NB4 (cell line): ENCODE results near the gene HDAC1.

ENCODE experiments used
- DNase-seq: peaks from one replicate; pipeline ENCODE4 v3.0.0; 2010; ENCODE audit warnings: low read depth
- H3K4me3 ChIP-seq: one replicate; pipeline ENCODE4 v1.5.1; 2011; ENCODE audit warnings: mild to moderate bottlenecking, low read depth, low read length, moderate library complexity
- MAX ChIP-seq: IDR thresholded peaks from 2 replicates; pipeline ENCODE4 v1.6.1; 2011; ENCODE audit warnings: low read depth, low read length
- MYC ChIP-seq: IDR thresholded peaks from 2 replicates; pipeline ENCODE4 v1.6.1; 2011; ENCODE audit warnings: low read depth, low read length
- POLR2A ChIP-seq: IDR thresholded peaks from 2 replicates; pipeline ENCODE4 v1.6.1; 2011; ENCODE audit warnings: mild to moderate bottlenecking; ENCODE audit not compliant: insufficient read length; ENCODE audit errors: extremely low read depth
- TF ChIP-seq, protein P1 (sequence below): IDR thresholded peaks from one replicate; pipeline ENCODE4 v1.5.1; 2012; ENCODE audit warnings: low read depth, low read length

Gene HDAC1

GRCh38 chr1:32362474-32363313 lies 70.8 kb downstream of the HDAC1 start, which contains the start of the genes FAM229A and TSSK3:
Gene FAM229A (minus strand): TSS chr1:32362485. CDS start chr1:32362091, 394 bp downstream.
Gene TSSK3 (plus strand): TSS chr1:32362539. CDS start chr1:32362702, 163 bp downstream.
- TF ChIP-seq MAX (no peak), POLR2A (no peak), MYC (no peak)
- TF ChIP-seq, protein P1, sequence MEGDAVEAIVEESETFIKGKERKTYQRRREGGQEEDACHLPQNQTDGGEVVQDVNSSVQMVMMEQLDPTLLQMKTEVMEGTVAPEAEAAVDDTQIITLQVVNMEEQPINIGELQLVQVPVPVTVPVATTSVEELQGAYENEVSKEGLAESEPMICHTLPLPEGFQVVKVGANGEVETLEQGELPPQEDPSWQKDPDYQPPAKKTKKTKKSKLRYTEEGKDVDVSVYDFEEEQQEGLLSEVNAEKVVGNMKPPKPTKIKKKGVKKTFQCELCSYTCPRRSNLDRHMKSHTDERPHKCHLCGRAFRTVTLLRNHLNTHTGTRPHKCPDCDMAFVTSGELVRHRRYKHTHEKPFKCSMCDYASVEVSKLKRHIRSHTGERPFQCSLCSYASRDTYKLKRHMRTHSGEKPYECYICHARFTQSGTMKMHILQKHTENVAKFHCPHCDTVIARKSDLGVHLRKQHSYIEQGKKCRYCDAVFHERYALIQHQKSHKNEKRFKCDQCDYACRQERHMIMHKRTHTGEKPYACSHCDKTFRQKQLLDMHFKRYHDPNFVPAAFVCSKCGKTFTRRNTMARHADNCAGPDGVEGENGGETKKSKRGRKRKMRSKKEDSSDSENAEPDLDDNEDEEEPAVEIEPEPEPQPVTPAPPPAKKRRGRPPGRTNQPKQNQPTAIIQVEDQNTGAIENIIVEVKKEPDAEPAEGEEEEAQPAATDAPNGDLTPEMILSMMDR, result no peak
- no peak for DNase-seq
- no peak within 1 kb of the TSS for H3K4me3 ChIP-seq

DNA sequence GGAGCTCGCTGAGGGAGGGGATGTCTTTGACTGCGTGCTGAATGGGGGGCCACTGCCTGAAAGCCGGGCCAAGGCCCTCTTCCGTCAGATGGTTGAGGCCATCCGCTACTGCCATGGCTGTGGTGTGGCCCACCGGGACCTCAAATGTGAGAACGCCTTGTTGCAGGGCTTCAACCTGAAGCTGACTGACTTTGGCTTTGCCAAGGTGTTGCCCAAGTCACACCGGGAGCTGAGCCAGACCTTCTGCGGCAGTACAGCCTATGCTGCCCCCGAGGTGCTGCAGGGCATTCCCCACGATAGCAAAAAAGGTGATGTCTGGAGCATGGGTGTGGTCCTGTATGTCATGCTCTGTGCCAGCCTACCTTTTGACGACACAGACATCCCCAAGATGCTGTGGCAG lies 71.8 kb downstream of the HDAC1 start:
- no peak for DNase-seq
- no peak overlapping the region for H3K4me3 ChIP-seq
- no peak for TF ChIP-seq POLR2A

GRCh38 chr1:32364836-32365235 lies 73.0 kb downstream of the HDAC1 start:
- DNase-seq, result no peak
- TF ChIP-seq MAX (no peak), POLR2A (no peak), MYC (no peak)
- TF ChIP-seq, protein P1, result no peak
- no peak overlapping the region for H3K4me3 ChIP-seq

GRCh38 chr1:32365445-32365844 lies 73.6 kb downstream of the HDAC1 start:
- H3K4me3 ChIP-seq, result no peak overlapping the region
- TF ChIP-seq, protein P1, result no peak
- no peak for TF ChIP-seq MYC
- no peak for TF ChIP-seq POLR2A
- DNase-seq, result no peak

- TF ChIP-seq POLR2A (no peak), MYC (no peak), MAX (no peak)
- TF ChIP-seq, protein P1, result no peak
- H3K4me3 ChIP-seq, result no peak overlapping the region
- DNase-seq, result no peak
These were observed 76.2 kb downstream of the HDAC1 start for GRCh38 chr1:32367912-32368635.

GRCh38 chr1:32372149-32372756 lies 80.4 kb downstream of the HDAC1 start:
- no peak overlapping the region for H3K4me3 ChIP-seq
- TF ChIP-seq MAX (0 out of 2 replicates have a peak, but pooled peaks have one; percentile 21), POLR2A (no peak)
- TF ChIP-seq, protein P1, result peak; percentile 12
- peak; percentile 86 for DNase-seq
